GM18870 (cell line): ENCODE results near the gene FKBP9.

Source experiments
- ATAC-seq: cut with Tn5 transposase; IDR thresholded peaks from one replicate; pipeline ENCODE4 v1.9.1; 2021; ENCODE audit warnings: moderate library complexity; ENCODE audit not compliant: unreplicated experiment

Gene FKBP9

GRCh38 chr7:33054261-33054964 is 97.2 kb downstream of the FKBP9 start:
- ATAC-seq: no peak

- ATAC-seq: no peak
Observed at GRCh38 chr7:33055158-33055557, 97.9 kb downstream of the FKBP9 start.
